ENCODE results near the gene PHLDA3.

Gene PHLDA3

GRCh38 chr1:201433609-201434008 lies 35.4 kb downstream of the PHLDA3 start:
- no peak for TF ChIP-seq CTCF (IDR thresholded peaks at IDR 0.05; ENCODE audit: low read depth, low read length)
- H3K4me3 ChIP-seq (ENCODE audit: low read depth, low read length), result no peak overlapping the region

DNA sequence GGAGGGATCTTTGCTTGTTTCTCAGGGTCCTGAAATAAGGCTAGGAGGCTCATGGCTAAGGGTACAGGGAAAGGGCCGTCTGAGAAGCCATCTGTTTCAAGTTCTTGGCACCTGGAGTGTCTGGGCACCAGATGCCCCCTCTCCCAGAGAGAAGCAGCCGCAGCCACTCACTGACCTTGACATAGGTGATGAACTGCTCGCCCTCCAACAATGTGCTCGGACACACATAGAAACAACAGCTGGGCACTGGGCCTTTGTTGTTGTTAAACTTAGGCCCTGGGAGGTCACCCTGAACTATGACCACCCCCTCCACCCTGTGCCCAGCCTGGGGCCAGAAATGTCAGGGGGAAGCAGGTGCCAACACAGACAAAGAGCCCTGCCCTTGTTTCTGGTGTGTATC lies 38.2 kb downstream of the PHLDA3 start:
- H3K4me3 ChIP-seq (ENCODE audit: low read depth, low read length), result no peak overlapping the region
- no peak for TF ChIP-seq CTCF (IDR thresholded peaks at IDR 0.05; ENCODE audit: low read depth, low read length)

DNA sequence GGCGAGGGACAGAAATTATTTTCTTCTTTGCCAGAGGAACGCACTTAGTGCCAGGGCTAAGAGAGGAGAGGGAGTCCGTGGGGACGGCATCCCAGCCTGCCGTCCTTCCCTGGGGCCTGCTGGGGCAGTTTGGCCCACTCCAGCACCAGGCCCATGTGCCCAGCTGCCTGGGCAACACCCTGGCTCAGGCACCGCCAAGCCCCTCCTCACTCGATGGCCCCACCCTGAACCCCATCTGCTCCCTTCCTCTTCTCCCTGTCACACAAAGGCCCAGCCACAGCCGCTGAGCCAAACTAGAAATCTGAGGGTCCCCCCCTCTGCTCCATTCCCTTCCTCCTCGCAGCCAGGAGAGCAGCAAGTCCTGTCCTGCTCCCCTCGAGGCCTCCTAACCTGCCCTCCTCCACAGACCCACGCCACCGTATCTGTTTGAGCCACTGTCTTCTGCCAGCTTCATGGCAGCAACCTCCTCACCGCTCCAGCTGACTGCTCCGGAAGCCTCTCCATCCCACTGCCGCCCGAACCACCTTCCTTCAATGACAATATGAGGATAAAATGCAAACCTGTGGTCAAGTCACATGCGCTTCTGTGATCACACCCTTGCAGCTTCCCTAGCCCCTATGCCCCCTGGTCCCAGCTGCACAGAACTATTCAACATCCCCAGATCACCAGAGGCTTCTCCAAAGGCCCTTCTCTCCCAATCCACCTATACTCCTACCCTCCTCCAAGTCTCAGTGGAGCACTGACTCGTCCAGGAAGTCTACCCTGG lies 39.1 kb downstream of the PHLDA3 start:
- no peak for TF ChIP-seq CTCF (IDR thresholded peaks at IDR 0.05; ENCODE audit: low read depth, low read length)
- H3K4me3 ChIP-seq (ENCODE audit: low read depth, low read length), result no peak overlapping the region

- H3K4me3 ChIP-seq (ENCODE audit: low read depth, low read length), result no peak overlapping the region
- TF ChIP-seq CTCF (IDR thresholded peaks at IDR 0.05; ENCODE audit: low read depth, low read length), result no peak
These were observed 41.0 kb downstream of the PHLDA3 start for GRCh38 chr1:201427963-201428362.

- H3K4me3 ChIP-seq (ENCODE audit: low read depth, low read length), result no peak overlapping the region
- TF ChIP-seq CTCF (IDR thresholded peaks at IDR 0.05; ENCODE audit: low read depth, low read length), result no peak
These were observed 42.3 kb downstream of the PHLDA3 start for GRCh38 chr1:201426479-201427310.

- no peak for TF ChIP-seq CTCF (IDR thresholded peaks at IDR 0.05; ENCODE audit: low read depth, low read length)
- no peak overlapping the region for H3K4me3 ChIP-seq (ENCODE audit: low read depth, low read length)
These were observed 44.8 kb downstream of the PHLDA3 start for GRCh38 chr1:201424146-201424545.

GRCh38 chr1:201423655-201424054 lies 45.3 kb downstream of the PHLDA3 start:
- no peak overlapping the region for H3K4me3 ChIP-seq (ENCODE audit: low read depth, low read length)
- no peak for TF ChIP-seq CTCF (IDR thresholded peaks at IDR 0.05; ENCODE audit: low read depth, low read length)

All from WI38 (cell line).